Effector CD8-positive, alpha-beta T cell (primary cell): Measurements from ENCODE around the gene IRF3.

Experiments used
- DNase-seq: peaks from one replicate; lab custom pipeline; 2025; lab: John Stamatoyannopoulos, UW

Gene IRF3

GRCh38 chr19:49687566-49688316, 22.1 kb upstream of the IRF3 start:
- no peak for DNase-seq

GRCh38 chr19:49687150-49687549, 21.5 kb upstream of the IRF3 start:
- no peak for DNase-seq

- DNase-seq, result no peak
Measured at GRCh38 chr19:49686503-49687088, 20.9 kb upstream of the IRF3 start.

GRCh38 chr19:49685845-49686332, 20.2 kb upstream of the IRF3 start:
- no peak for DNase-seq

GRCh38 chr19:49684983-49685553, 19.4 kb upstream of the IRF3 start:
- DNase-seq, result no peak

- no peak for DNase-seq
Measured at GRCh38 chr19:49684251-49684982, 18.8 kb upstream of the IRF3 start.

- DNase-seq, result no peak
Measured at GRCh38 chr19:49683814-49684250, 18.2 kb upstream of the IRF3 start.

GRCh38 chr19:49682274-49682673, 16.6 kb upstream of the IRF3 start:
- no peak for DNase-seq

GRCh38 chr19:49681830-49682229, 16.2 kb upstream of the IRF3 start:
- no peak for DNase-seq

GRCh38 chr19:49680421-49681351, 15.0 kb upstream of the IRF3 start:
- peak; percentile 89 for DNase-seq

- DNase-seq, result no peak
Measured at GRCh38 chr19:49679771-49680413, 14.2 kb upstream of the IRF3 start.

- DNase-seq, result no peak
Measured at GRCh38 chr19:49678985-49679770, 13.5 kb upstream of the IRF3 start.

- peak; percentile 73 for DNase-seq
Measured at GRCh38 chr19:49677901-49678674, 12.4 kb upstream of the IRF3 start.

- DNase-seq, result peak; percentile 56
Measured at GRCh38 chr19:49677231-49677900, 11.7 kb upstream of the IRF3 start, which contains the start of gene PRMT1. PRMT1 (plus strand) TSS chr19:49677271; CDS start chr19:49677281, 10 bp downstream.

GRCh38 chr19:49676784-49677230, 11.2 kb upstream of the IRF3 start:
- DNase-seq, result peak; percentile 97

- peak; percentile 59 for DNase-seq
Measured at GRCh38 chr19:49676136-49676783, 10.6 kb upstream of the IRF3 start.

- DNase-seq, result peak; percentile 68
Measured at GRCh38 chr19:49672131-49672919, 6.7 kb upstream of the IRF3 start.
